T-helper 2 cell treated with Interferon-gamma antibody and Interleukin-4, amounts not matched to agents 5 μg/mL and 100 μg/mL, for 36 hours (primary cell): ENCODE data around the gene FRAT2.
A peak's percentile ranks its signal among the peaks of the same experiment; 100 is the strongest.

Experiments
- DNase-seq: peaks from one replicate; pipeline ENCODE4 v3.0.0; 2021; ENCODE audit warnings: low spot score
- H3K27ac Mint-ChIP-seq: one replicate; pipeline ENCODE4 v1.8.0; 2021; ENCODE audit warnings: mild to moderate bottlenecking, mixed read lengths
- H3K27me3 Mint-ChIP-seq: one replicate; pipeline ENCODE4 v1.8.0; 2021; ENCODE audit warnings: low read depth, mixed read lengths
- H3K36me3 Mint-ChIP-seq: one replicate; pipeline ENCODE4 v1.8.0; 2021; ENCODE audit warnings: low read depth, mixed read lengths
- H3K4me1 Mint-ChIP-seq: one replicate; pipeline ENCODE4 v1.8.0; 2021; ENCODE audit warnings: low read depth, mixed read lengths
- H3K4me3 Mint-ChIP-seq: one replicate; pipeline ENCODE4 v1.8.0; 2022; ENCODE audit warnings: mild to moderate bottlenecking, moderate library complexity, mixed read lengths
- H3K9me3 Mint-ChIP-seq: one replicate; pipeline ENCODE4 v1.8.0; 2021; ENCODE audit warnings: mixed read lengths

The FRAT2 gene, protein sequence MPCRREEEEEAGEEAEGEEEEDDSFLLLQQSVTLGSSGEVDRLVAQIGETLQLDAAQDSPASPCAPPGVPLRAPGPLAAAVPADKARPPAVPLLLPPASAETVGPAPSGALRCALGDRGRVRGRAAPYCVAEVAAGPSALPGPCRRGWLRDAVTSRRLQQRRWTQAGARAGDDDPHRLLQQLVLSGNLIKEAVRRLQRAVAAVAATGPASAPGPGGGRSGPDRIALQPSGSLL

GRCh38 chr10:97334370-97335175 is at the start of gene FRAT2:
Gene FRAT2, minus strand, starts transcription at chr10:97334729. Its CDS starts 157 bp downstream, at chr10:97334572.
- Mint-ChIP-seq H3K4me1 (peaks cover 30% of the 10 kb centered on the region), H3K4me3 (peak within 1 kb of the TSS; percentile 89), H3K27me3 (peaks cover 31% of the 10 kb centered on the region), H3K9me3 (no peaks in the 10 kb centered on the region), H3K27ac (peak within 1 kb of the TSS; percentile 89), H3K36me3 (peaks cover 15% of the 10 kb centered on the region)
- peak; percentile 88 for DNase-seq

- DNase-seq = no peak
- H3K27me3 Mint-ChIP-seq = no peaks in the 10 kb centered on the region
- no peak overlapping the region for H3K4me3 Mint-ChIP-seq
- no peaks in the 10 kb centered on the region for H3K4me1 Mint-ChIP-seq
- H3K9me3 Mint-ChIP-seq = no peaks in the 10 kb centered on the region
- H3K36me3 Mint-ChIP-seq = peaks cover 12% of the 10 kb centered on the region
- H3K27ac Mint-ChIP-seq = no peak overlapping the region
Observed at GRCh38 chr10:97384156-97384555, 49.6 kb upstream of the FRAT2 start.

GRCh38 chr10:97383159-97383558 is 48.6 kb upstream of the FRAT2 start:
- no peak for DNase-seq
- Mint-ChIP-seq H3K27ac (no peak overlapping the region), H3K4me3 (no peak overlapping the region), H3K9me3 (no peaks in the 10 kb centered on the region), H3K27me3 (no peaks in the 10 kb centered on the region), H3K4me1 (no peaks in the 10 kb centered on the region), H3K36me3 (peaks cover 7% of the 10 kb centered on the region)

- H3K36me3 Mint-ChIP-seq = peaks cover 6% of the 10 kb centered on the region
- H3K9me3 Mint-ChIP-seq = no peaks in the 10 kb centered on the region
- H3K4me3 Mint-ChIP-seq = no peak overlapping the region
- DNase-seq = no peak
- no peaks in the 10 kb centered on the region for H3K4me1 Mint-ChIP-seq
- no peaks in the 10 kb centered on the region for H3K27me3 Mint-ChIP-seq
- H3K27ac Mint-ChIP-seq = no peak overlapping the region
Observed at GRCh38 chr10:97381626-97382025, 47.1 kb upstream of the FRAT2 start.

DNA sequence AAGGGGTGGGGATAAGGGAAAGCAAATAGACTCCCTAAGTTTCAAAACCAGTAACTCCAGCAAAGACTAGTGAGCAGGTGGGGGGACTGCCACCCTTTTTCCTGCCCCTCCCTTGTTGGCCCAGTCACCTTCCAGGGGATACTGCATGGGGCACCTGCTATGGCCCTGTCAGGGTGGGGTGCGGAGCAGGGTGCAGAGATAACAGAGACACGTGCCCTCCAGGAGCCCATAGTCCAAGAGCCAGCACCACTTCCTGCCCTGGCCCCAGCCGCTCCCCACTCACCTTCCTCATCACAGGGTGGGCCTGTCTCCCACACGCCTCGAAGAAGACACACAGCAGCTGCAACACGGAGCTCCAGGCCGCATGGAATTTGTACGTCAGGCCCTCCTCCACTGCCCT is 46.0 kb upstream of the FRAT2 start:
- Mint-ChIP-seq H3K27me3 (no peaks in the 10 kb centered on the region), H3K9me3 (no peaks in the 10 kb centered on the region), H3K4me1 (no peaks in the 10 kb centered on the region), H3K27ac (no peak overlapping the region), H3K36me3 (peaks cover 6% of the 10 kb centered on the region), H3K4me3 (no peak overlapping the region)
- DNase-seq = no peak

- DNase-seq = no peak
- H3K27ac Mint-ChIP-seq = no peak overlapping the region
- no peaks in the 10 kb centered on the region for H3K4me1 Mint-ChIP-seq
- H3K36me3 Mint-ChIP-seq = peaks cover 4% of the 10 kb centered on the region
- no peaks in the 10 kb centered on the region for H3K9me3 Mint-ChIP-seq
- no peak overlapping the region for H3K4me3 Mint-ChIP-seq
- H3K27me3 Mint-ChIP-seq = no peaks in the 10 kb centered on the region
Observed at GRCh38 chr10:97378933-97379921, 44.7 kb upstream of the FRAT2 start.

DNA sequence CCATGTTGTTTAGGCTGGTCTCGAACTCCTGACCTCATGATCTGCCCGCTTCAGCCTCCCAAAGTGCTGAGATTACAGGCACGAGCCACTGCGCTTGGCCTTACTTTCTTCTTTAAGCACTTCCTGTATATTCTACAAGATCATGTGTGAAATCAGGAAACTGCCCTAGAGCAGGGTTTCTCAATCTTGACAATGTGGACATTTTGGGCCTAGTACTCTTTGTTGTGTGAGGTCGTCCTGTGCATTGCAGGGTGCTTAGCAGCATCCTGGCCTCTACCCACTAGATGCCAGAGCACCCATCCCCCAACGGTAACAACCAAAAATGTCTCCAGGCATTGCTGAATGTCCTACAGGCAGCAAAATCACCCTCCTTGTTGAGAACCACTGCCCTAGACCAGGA is 41.9 kb upstream of the FRAT2 start:
- Mint-ChIP-seq H3K9me3 (no peaks in the 10 kb centered on the region), H3K27ac (peak overlapping the region; percentile 8), H3K36me3 (peaks cover 5% of the 10 kb centered on the region), H3K4me3 (no peak overlapping the region), H3K27me3 (no peaks in the 10 kb centered on the region), H3K4me1 (no peaks in the 10 kb centered on the region)
- no peak for DNase-seq

- Mint-ChIP-seq H3K9me3 (no peaks in the 10 kb centered on the region), H3K27ac (no peak overlapping the region), H3K4me3 (no peak overlapping the region), H3K36me3 (peaks cover 7% of the 10 kb centered on the region), H3K4me1 (no peaks in the 10 kb centered on the region), H3K27me3 (no peaks in the 10 kb centered on the region)
- no peak for DNase-seq
Observed at GRCh38 chr10:97373456-97373855, 38.9 kb upstream of the FRAT2 start.

DNA sequence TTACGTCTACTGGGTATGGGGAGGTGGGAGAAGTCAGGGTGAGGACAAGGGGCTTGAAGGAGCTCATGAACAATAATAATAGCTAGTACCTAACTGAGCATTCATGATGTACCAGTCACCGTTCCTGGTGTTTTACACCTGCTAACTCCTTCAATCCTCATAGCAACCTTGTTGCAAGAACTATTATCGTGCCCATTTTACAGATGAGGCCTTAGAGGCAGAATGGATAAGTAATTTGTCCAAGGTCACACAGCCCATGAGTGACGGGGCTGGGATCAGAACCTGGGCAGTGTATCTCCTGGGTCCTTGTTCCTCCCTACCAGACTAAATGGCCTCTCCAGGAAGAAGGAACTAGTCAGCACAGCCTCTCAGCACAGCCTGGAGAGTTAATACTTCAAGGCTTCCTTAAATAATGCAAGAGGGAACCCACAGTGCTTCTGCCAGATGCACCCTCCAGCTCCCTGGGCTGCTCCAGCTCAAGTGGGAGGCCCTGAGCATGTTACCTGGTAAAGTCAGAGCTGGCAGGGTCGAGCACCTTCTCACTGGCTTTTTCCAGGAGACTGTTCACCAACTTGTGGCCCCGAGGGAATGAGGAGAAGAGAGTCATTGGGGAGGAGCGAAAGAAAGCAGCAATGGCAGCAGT is 37.8 kb upstream of the FRAT2 start:
- no peak for DNase-seq
- Mint-ChIP-seq H3K9me3 (no peaks in the 10 kb centered on the region), H3K4me3 (no peak overlapping the region), H3K27me3 (no peaks in the 10 kb centered on the region), H3K27ac (no peak overlapping the region), H3K36me3 (peaks cover 3% of the 10 kb centered on the region), H3K4me1 (no peaks in the 10 kb centered on the region)

GRCh38 chr10:97371696-97372095 is 37.2 kb upstream of the FRAT2 start:
- no peak for DNase-seq
- H3K9me3 Mint-ChIP-seq = no peaks in the 10 kb centered on the region
- peaks cover 3% of the 10 kb centered on the region for H3K36me3 Mint-ChIP-seq
- H3K4me3 Mint-ChIP-seq = no peak overlapping the region
- H3K27ac Mint-ChIP-seq = no peak overlapping the region
- no peaks in the 10 kb centered on the region for H3K27me3 Mint-ChIP-seq
- H3K4me1 Mint-ChIP-seq = no peaks in the 10 kb centered on the region

- Mint-ChIP-seq H3K9me3 (no peaks in the 10 kb centered on the region), H3K36me3 (peaks cover 12% of the 10 kb centered on the region), H3K27ac (no peak overlapping the region), H3K27me3 (no peaks in the 10 kb centered on the region), H3K4me1 (no peaks in the 10 kb centered on the region), H3K4me3 (no peak overlapping the region)
- no peak for DNase-seq
Observed at GRCh38 chr10:97367126-97367649, 32.7 kb upstream of the FRAT2 start.

DNA sequence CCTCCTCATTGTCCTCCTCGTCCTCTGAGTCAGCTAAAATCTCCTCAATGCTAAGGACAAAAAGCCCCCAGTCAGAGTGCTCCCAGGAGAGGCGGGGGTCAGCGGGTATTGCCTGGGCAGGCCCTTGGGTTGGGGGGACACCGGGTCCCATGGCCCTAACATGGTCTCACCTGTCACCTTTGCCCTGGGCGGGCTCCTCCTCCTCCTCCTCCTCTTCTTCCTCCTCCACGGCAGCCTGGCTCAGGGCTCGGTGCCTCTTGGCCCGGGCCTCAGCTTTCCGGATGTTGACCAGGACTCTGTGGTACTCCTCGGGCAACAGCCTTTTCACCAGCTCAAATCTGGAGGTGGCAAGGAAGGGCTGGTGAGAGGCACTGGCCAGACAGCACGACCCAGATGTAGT is 32.0 kb upstream of the FRAT2 start:
- H3K27me3 Mint-ChIP-seq = no peaks in the 10 kb centered on the region
- no peaks in the 10 kb centered on the region for H3K4me1 Mint-ChIP-seq
- peaks cover 11% of the 10 kb centered on the region for H3K36me3 Mint-ChIP-seq
- DNase-seq = no peak
- no peak overlapping the region for H3K4me3 Mint-ChIP-seq
- H3K9me3 Mint-ChIP-seq = no peaks in the 10 kb centered on the region
- H3K27ac Mint-ChIP-seq = no peak overlapping the region

DNA sequence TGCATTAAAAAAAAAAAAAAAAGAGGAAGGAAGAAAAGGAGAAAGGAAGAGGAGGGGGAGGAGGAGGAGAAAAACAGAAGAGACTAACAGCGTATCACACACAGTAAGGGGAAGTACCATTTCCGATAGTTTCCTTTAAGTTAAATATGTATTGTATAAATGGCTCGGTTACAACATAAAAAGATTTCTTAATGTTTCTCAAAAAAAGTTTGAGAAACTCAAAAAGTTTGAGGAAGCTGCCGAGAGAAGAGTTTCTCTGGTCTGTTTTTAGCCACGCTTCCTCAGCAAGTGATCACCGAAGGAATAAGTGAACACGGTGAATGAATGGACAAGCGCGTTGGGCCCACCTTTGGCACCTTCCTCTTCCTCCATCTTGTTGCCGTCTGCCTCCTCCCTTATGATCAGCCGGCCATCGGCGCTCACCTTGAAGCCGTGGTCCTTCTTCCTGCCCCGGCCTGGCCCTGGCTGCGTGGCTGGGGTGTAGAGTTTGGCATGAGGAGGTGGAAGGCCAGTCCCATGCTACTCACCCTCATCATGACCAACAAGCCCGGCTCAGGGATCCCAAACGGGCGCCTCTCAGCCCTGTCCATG is 31.3 kb upstream of the FRAT2 start:
- Mint-ChIP-seq H3K36me3 (peaks cover 11% of the 10 kb centered on the region), H3K27me3 (no peaks in the 10 kb centered on the region), H3K27ac (no peak overlapping the region), H3K4me3 (no peak overlapping the region), H3K9me3 (no peaks in the 10 kb centered on the region), H3K4me1 (no peaks in the 10 kb centered on the region)
- DNase-seq = no peak
